NCI-H1092 treated with DMSO at 0.1 percent for 48 hours (cell line): Measurements from ENCODE around the gene GOLGA5.

Experiments
- DNase-seq: peaks from one replicate; lab custom pipeline; 2025; lab: John Stamatoyannopoulos, UW

GOLGA5 gene

DNA sequence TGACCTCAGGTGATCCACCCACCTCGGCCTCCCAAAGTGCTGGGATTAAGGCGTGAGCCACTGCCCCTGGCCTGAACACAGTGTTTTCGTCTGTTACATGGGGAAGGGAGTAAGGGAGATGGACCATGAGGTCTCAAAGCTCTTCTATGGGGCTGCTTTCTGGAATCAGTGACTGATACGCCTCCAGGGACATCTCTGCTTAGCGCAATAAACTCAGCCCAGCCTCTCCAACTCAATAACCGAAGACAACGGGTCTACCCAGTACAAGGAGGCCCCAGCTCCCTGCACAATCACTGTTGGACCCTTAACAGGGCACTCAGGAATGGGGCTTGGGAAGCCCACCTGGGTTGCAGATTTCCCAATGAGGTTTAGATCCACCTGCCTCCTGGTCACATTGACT, 86.2 kb downstream of the GOLGA5 start:
- DNase-seq: no peak

GRCh38 chr14:92880851-92881250, 86.7 kb downstream of the GOLGA5 start:
- DNase-seq: peak; percentile 77

- no peak for DNase-seq
These were observed 89.0 kb downstream of the GOLGA5 start for GRCh38 chr14:92883066-92883465.

- no peak for DNase-seq
These were observed 90.3 kb downstream of the GOLGA5 start for GRCh38 chr14:92884410-92884809.

GRCh38 chr14:92885279-92886061, 91.4 kb downstream of the GOLGA5 start:
- no peak for DNase-seq

GRCh38 chr14:92886337-92886736, 92.2 kb downstream of the GOLGA5 start:
- DNase-seq: peak; percentile 73

DNA sequence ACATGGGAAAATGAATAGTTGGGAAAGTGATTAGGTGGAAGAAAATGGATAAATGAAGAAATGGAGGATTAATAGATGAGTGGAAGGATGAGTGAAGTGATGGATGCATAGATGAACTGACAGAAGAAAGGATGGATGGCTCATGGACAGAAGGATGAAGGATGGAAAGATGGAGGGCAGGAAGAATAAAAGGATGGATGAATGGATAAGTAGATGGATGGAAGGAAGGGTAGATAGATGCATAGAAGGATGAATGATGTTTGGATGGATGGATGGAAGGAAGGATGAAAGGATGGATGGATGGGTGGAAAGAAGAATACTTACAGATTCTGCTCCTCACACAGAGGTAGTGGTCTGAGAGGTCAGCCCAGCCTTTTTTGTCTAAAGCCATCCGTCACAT, 93.1 kb downstream of the GOLGA5 start:
- DNase-seq: no peak

DNA sequence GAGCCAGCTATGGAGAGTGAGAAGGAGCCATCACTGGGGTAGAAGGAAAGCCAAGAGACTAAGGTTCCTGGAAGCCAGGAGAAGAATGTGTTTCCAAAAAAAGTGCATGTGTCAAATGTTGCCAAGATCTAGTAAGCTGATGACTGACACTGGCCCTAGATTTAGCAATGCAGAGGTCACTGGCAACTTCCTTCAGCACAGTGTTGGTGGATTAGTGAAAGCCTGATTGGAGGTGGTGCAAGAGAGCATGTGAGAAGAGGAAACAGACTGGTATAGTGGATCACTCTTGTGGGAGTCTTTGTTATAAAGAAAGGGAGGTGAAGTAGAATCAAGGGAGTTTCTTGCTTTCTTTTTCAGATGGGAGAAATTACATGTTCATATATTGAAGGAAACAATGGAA, 94.8 kb downstream of the GOLGA5 start:
- DNase-seq: no peak
